ENCODE results near the gene C2CD4A. TPM values are rescaled to one million over a fixed set of nuclear protein-coding genes. Genes with fewer than 3 reads are reported as not detected.

C2CD4A gene
- total RNA-seq, 1 donor from 2014 or later = 0.14 TPM

DNA sequence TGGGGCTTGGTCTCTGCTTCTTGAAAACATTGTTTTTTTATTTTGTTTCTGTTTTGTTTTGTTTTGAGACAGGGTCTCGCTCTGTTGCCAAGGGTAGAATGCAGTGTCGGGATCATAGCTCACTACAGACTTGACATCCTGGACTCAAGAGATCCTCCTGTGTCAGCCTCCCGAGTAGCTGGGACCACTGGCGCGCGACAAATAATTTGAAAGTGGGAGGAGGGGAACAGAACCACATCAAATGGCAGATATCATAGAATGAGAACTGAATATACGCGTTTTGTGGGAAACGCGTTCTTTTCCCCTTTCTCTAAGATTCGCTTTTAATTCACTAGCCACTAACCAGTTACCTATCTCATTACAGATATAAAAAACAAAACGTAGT is 5.9 kb upstream of the C2CD4A start:
- TF ChIP-seq, protein P1, sequence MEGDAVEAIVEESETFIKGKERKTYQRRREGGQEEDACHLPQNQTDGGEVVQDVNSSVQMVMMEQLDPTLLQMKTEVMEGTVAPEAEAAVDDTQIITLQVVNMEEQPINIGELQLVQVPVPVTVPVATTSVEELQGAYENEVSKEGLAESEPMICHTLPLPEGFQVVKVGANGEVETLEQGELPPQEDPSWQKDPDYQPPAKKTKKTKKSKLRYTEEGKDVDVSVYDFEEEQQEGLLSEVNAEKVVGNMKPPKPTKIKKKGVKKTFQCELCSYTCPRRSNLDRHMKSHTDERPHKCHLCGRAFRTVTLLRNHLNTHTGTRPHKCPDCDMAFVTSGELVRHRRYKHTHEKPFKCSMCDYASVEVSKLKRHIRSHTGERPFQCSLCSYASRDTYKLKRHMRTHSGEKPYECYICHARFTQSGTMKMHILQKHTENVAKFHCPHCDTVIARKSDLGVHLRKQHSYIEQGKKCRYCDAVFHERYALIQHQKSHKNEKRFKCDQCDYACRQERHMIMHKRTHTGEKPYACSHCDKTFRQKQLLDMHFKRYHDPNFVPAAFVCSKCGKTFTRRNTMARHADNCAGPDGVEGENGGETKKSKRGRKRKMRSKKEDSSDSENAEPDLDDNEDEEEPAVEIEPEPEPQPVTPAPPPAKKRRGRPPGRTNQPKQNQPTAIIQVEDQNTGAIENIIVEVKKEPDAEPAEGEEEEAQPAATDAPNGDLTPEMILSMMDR (IDR thresholded peaks at IDR 0.05) = no peak
- Histone ChIP-seq H3K4me1 (peaks cover 20% of the 10 kb centered on the region), H3K36me3 (no peaks in the 10 kb centered on the region), H3K4me3 (peak overlapping the region; percentile 98), H3K9me3 (no peaks in the 10 kb centered on the region), H3K27me3 (no peaks in the 10 kb centered on the region), H3K27ac (peak overlapping the region; percentile 97)
- ATAC-seq = no peak
- DNase-seq = no peak
- intact Hi-C loops (cut with DNase I) = no loop called here

DNA sequence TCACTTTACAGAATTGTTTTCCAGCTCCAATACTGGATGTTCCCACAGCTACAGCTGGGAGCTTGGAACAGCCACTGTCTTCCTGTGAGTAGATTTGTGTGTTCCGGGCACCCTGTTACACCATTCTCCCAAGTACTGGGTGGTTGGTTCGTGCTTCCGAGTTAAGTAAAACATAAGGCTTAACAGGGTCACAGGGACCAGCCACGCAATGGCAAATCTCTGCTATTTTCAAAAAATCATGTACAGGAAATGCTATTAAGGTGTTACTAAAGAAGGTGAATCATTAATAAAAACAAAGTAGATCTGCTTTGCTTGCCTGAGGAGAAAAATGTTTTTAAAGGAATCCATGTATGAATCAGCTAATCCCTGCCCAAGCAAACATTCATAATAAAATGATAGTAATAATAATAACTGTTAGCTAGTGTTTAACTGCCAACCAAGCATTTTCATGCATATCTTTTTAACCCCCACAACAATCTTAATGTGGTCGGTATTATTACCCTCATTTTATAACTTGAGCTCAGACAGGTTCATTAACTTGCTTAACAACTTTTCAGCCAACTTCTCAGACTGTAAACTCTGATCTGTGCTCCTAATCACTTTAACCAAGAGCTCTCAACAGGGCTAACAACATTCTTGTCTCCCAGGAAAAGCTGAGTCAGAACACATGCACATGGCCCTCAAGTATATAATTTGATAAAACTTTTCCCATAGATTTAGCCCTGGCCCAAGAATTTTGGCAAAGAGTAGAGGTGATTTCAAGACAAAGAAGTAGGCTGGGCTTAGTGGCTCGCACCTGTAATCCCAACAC is 2.7 kb upstream of the C2CD4A start:
- peak; percentile 3 for ATAC-seq
- peaks cover 19% of the 10 kb centered on the region for H3K4me1 ChIP-seq
- no peaks in the 10 kb centered on the region for H3K36me3 ChIP-seq
- peak overlapping the region; percentile 45 for H3K27ac ChIP-seq
- no peaks in the 10 kb centered on the region for H3K27me3 ChIP-seq
- no peak overlapping the region for H3K4me3 ChIP-seq
- TF ChIP-seq, protein P1 (IDR thresholded peaks at IDR 0.05) = no peak
- intact Hi-C loops (cut with DNase I) = no loop called here
- H3K9me3 ChIP-seq = no peaks in the 10 kb centered on the region
- DNase-seq = no peak

DNA sequence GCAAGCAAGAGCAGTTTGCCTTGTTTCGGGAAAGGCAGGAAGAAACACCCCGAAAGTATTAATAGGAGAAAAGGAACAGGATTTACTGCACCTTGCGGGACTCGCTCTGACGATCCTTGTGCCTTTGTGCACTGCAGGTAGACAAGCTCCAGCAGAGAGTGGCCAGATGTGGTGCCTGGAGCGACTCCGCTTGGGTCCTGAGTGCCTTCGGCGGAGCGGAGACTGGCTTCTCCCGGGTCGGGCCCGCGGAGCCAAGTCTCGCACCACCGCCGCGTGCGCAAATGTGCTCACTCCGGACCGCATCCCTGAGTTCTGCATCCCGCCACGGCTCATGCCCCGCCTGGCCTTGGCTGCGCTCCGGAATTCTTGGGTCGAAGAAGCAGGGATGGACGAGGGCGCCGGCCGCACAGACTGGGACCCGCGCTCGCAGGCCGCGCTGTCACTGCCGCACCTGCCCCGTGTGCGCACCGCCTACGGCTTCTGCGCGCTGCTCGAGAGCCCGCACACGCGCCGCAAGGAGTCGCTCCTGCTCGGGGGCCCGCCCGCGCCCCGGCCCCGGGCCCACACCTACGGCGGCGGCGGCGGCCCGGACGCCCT is 769 bp downstream of the C2CD4A start:
- H3K36me3 ChIP-seq = no peaks in the 10 kb centered on the region
- intact Hi-C loops (cut with DNase I) = no loop called here
- no peaks in the 10 kb centered on the region for H3K9me3 ChIP-seq
- peaks cover 18% of the 10 kb centered on the region for H3K4me1 ChIP-seq
- TF ChIP-seq, protein P1 (IDR thresholded peaks at IDR 0.05) = no peak
- no peak overlapping the region for H3K27ac ChIP-seq
- H3K27me3 ChIP-seq = no peaks in the 10 kb centered on the region
- DNase-seq = peak; percentile 71
- peak; percentile 37 for ATAC-seq
- peak overlapping the region; percentile 58 for H3K4me3 ChIP-seq

DNA sequence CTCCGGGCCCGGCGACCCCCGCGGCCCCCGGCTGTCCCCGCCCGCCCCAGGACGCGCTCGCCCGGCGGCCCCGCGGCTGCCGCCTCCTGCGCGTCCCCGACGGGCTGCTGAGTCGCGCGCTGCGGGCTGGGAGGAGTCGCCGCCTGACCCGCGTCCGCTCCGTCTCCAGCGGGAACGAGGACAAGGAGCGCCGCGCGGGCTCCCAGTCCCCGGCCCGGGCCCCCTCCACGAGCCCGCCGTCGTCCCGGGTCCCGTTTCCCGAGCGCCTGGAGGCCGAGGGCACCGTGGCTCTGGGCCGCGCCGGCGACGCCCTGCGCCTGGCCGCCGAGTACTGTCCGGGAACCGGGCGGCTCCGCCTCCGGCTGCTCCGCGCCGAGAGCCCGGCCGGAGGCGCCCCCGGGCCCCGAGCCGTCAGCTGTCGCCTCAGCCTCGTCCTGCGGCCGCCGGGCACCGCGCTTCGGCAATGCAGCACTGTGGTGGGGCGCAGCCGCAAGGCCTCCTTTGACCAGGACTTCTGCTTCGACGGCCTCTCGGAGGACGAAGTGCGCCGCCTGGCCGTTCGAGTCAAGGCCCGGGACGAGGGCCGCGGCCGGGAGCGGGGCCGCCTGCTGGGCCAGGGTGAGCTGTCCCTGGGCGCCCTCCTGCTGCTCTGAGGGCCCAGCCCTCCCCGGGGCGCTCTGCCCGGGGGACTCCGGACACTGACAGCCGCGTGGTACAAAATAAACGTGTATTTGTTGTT is 1.5 kb downstream of the C2CD4A start:
- H3K4me3 ChIP-seq = peak overlapping the region; percentile 58
- H3K27ac ChIP-seq = no peak overlapping the region
- TF ChIP-seq, protein P1 (IDR thresholded peaks at IDR 0.05) = peak; percentile 27
- peaks cover 18% of the 10 kb centered on the region for H3K4me1 ChIP-seq
- H3K27me3 ChIP-seq = no peaks in the 10 kb centered on the region
- no peaks in the 10 kb centered on the region for H3K36me3 ChIP-seq
- intact Hi-C loops (cut with DNase I) = no loop called here
- no peaks in the 10 kb centered on the region for H3K9me3 ChIP-seq
- DNase-seq (peak; percentile 85), ATAC-seq (peak; percentile 79)

DNA sequence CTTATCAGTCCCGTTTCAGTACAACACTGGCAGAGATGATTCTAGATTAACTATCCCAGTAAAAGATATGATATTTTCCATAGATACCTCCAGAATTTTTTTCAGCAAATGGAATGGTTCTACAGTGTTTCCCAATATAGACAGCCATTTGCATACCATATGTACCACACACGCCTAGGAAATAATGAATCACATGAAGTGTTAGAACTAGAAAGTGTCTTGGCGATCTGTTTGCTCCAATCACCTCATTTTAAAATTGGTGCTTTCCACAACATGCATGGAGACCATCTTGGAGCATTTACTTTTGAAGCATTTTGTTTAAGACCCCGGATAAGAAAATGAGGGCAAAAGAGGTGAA is 2.0 kb downstream of the C2CD4A start:
- TF ChIP-seq, protein P1 (IDR thresholded peaks at IDR 0.05) = no peak
- intact Hi-C loops (cut with DNase I) = no loop called here
- ATAC-seq = no peak
- no peaks in the 10 kb centered on the region for H3K36me3 ChIP-seq
- DNase-seq = no peak
- no peaks in the 10 kb centered on the region for H3K27me3 ChIP-seq
- H3K4me3 ChIP-seq = peak overlapping the region; percentile 58
- H3K9me3 ChIP-seq = no peaks in the 10 kb centered on the region
- H3K4me1 ChIP-seq = peaks cover 14% of the 10 kb centered on the region
- H3K27ac ChIP-seq = no peak overlapping the region

Data from upper lobe of right lung (tissue), 1 donor.